HG03103 (cell line): Measurements from ENCODE around the gene TRIM41.
"Not testable (repeated sequence)": the region's sequence is repeated elsewhere in the genome, so short reads cannot be mapped to it uniquely, and the experiment has no call there.

ENCODE experiments used
- ATAC-seq: cut with Tn5 transposase; IDR thresholded peaks from one replicate; pipeline ENCODE4 v1.9.1; 2021; ENCODE audit warnings: low read depth; ENCODE audit not compliant: unreplicated experiment

The TRIM41 gene

GRCh38 chr5:181281077-181281983 lies 58.2 kb downstream of the TRIM41 start:
- no peak for ATAC-seq

- no peak for ATAC-seq
Measured at GRCh38 chr5:181281984-181282316, 58.9 kb downstream of the TRIM41 start.

- not testable (repeated sequence) for ATAC-seq
Measured at GRCh38 chr5:181282415-181282814, 59.3 kb downstream of the TRIM41 start.

GRCh38 chr5:181282874-181283273 lies 59.8 kb downstream of the TRIM41 start:
- no peak for ATAC-seq

GRCh38 chr5:181283347-181283746 lies 60.3 kb downstream of the TRIM41 start:
- no peak for ATAC-seq

GRCh38 chr5:181283841-181284755 lies 61.0 kb downstream of the TRIM41 start:
- ATAC-seq = not testable (repeated sequence)
